ENCODE measurements around the gene KMT2A. TPM values are rescaled to one million over a fixed set of nuclear protein-coding genes. Genes with fewer than 3 reads are reported as not detected.

KMT2A gene
- total RNA-seq, 1 experiment from 2014 or later = 50.4 TPM

DNA sequence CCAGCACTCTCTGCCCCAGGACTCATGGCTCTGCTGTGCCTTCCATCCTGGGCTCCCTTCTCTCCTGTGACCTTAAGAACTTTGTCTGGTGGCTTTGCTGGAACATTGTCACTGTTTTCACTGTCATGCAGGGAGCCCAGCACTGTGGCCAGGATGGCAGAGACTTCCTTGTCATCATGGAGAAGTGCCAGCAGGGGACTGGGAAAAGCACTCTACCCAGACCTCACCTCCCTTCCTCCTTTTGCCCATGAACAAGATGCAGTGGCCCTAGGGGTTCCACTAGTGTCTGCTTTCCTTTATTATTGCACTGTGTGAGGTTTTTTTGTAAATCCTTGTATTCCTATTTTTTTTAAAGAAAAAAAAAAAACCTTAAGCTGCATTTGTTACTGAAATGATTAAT, 88.1 kb downstream of the KMT2A start:
- TF ChIP-seq TCF7L2 (IDR thresholded peaks at IDR 0.05; ENCODE audit: borderline replicate concordance, extremely low read depth, insufficient read depth, insufficient read length) = no peak
- Histone ChIP-seq H3K4me3 (replicated peaks in 1 of 2; ENCODE audit: low read depth in 1 of 2, low read length in 2 of 2) (no peak overlapping the region), H3K9me2 (ENCODE audit: insufficient read depth) (no peaks in the 10 kb centered on the region), H4K20me1 (ENCODE audit: insufficient read depth) (no peaks in the 10 kb centered on the region), H3K79me2 (ENCODE audit: insufficient read depth, low read length) (no peaks in the 10 kb centered on the region), H3K9ac (ENCODE audit: low read length) (no peak overlapping the region), H3K27ac (ENCODE audit: low read depth, low read length) (no peak overlapping the region), H3K27me3 (ENCODE audit: insufficient read depth, low read length) (no peaks in the 10 kb centered on the region), H3K4me2 (ENCODE audit: low read length) (no peak overlapping the region), H3K36me3 (ENCODE audit: control insufficient read depth in 1 of 2, insufficient read depth in 2 of 2, low read length in 2 of 2) (peaks cover 13 to 31% of the 10 kb centered on the region in 2 experiments; a peak in 3 of 4 replicates), H3K9me3 (ENCODE audit: control insufficient read depth in 1 of 2, insufficient read depth in 1 of 2, low read depth in 1 of 2, low read length in 2 of 2) (no peaks in the 10 kb centered on the region), H3K4me1 (ENCODE audit: control insufficient read depth in 1 of 2, insufficient read depth in 2 of 2, low read length in 2 of 2) (peaks cover under 1 to 2% of the 10 kb centered on the region in 2 experiments; a peak in 3 of 4 replicates), H2AFZ (ENCODE audit: low read depth, low read length, poor library complexity, severe bottlenecking) (no peak overlapping the region)
- CTCF ChIA-PET = no interaction called here
- RAD21 ChIA-PET (ENCODE audit: low non-redundant PET in 1 of 2, low total read pairs in 2 of 2, uncharacterized antibody in 2 of 2, unreplicated experiment in 2 of 2) = interaction anchor here in 1 of 2 experiments (0.6 kb wide), 1 partner anchor 240 kb away, joined by 4 read pairs; no protein-coding TSS in a partner anchor
- DNase-seq (ENCODE audit: low read depth, low spot score) (no peak), ATAC-seq (no peak)
- BruUV-seq (replicated peaks) = no TSS peak
- intact Hi-C loops (cut with micrococcal nuclease) = no loop called here
- POLR2A ChIA-PET = no interaction called here

- intact Hi-C loops (cut with micrococcal nuclease) = no loop called here
- ChIA-PET CTCF (no interaction called here), RAD21 (ENCODE audit: low non-redundant PET in 1 of 2, low total read pairs in 2 of 2, uncharacterized antibody in 2 of 2, unreplicated experiment in 2 of 2) (interaction anchor here in 1 of 2 experiments (0.6 kb wide), 1 partner anchor 241 kb away, joined by 4 read pairs; no protein-coding TSS in a partner anchor), POLR2A (no interaction called here)
- Histone ChIP-seq H4K20me1 (ENCODE audit: insufficient read depth) (no peaks in the 10 kb centered on the region), H3K79me2 (ENCODE audit: insufficient read depth, low read length) (no peaks in the 10 kb centered on the region), H2AFZ (ENCODE audit: low read depth, low read length, poor library complexity, severe bottlenecking) (no peak overlapping the region), H3K4me2 (ENCODE audit: low read length) (no peak overlapping the region), H3K4me3 (replicated peaks in 1 of 2; ENCODE audit: low read depth in 1 of 2, low read length in 2 of 2) (no peak overlapping the region), H3K9ac (ENCODE audit: low read length) (no peak overlapping the region), H3K9me3 (ENCODE audit: control insufficient read depth in 1 of 2, insufficient read depth in 1 of 2, low read depth in 1 of 2, low read length in 2 of 2) (no peaks in the 10 kb centered on the region), H3K4me1 (ENCODE audit: control insufficient read depth in 1 of 2, insufficient read depth in 2 of 2, low read length in 2 of 2) (peaks cover 6 to 7% of the 10 kb centered on the region in 2 experiments), H3K36me3 (ENCODE audit: control insufficient read depth in 1 of 2, insufficient read depth in 2 of 2, low read length in 2 of 2) (peaks cover 8 to 26% of the 10 kb centered on the region in 2 experiments; a peak in 3 of 4 replicates), H3K9me2 (ENCODE audit: insufficient read depth) (no peaks in the 10 kb centered on the region), H3K27ac (ENCODE audit: low read depth, low read length) (no peak overlapping the region), H3K27me3 (ENCODE audit: insufficient read depth, low read length) (no peaks in the 10 kb centered on the region)
- BruUV-seq (replicated peaks) = no TSS peak
- ATAC-seq = no peak
- no peak for DNase-seq (ENCODE audit: low read depth, low spot score)
- TF ChIP-seq POLR2AphosphoS5 (IDR thresholded peaks at IDR 0.05; ENCODE audit: low read depth, low read length) (no peak), TCF7L2 (IDR thresholded peaks at IDR 0.05; ENCODE audit: borderline replicate concordance, extremely low read depth, insufficient read depth, insufficient read length) (no peak), ZNF274 (IDR thresholded peaks at IDR 0.05; ENCODE audit: low read depth, low read length) (no peak), YY1 (IDR thresholded peaks at IDR 0.05; ENCODE audit: extremely low read depth, insufficient replicate concordance, low read depth, low read length) (no peak), RAD21 (IDR thresholded peaks at IDR 0.05; ENCODE audit: low read depth) (no peak), ZFX (IDR thresholded peaks at IDR 0.05) (no peak), EZH2 (IDR thresholded peaks at IDR 0.05) (no peak)
- TF ChIP-seq, protein P1, sequence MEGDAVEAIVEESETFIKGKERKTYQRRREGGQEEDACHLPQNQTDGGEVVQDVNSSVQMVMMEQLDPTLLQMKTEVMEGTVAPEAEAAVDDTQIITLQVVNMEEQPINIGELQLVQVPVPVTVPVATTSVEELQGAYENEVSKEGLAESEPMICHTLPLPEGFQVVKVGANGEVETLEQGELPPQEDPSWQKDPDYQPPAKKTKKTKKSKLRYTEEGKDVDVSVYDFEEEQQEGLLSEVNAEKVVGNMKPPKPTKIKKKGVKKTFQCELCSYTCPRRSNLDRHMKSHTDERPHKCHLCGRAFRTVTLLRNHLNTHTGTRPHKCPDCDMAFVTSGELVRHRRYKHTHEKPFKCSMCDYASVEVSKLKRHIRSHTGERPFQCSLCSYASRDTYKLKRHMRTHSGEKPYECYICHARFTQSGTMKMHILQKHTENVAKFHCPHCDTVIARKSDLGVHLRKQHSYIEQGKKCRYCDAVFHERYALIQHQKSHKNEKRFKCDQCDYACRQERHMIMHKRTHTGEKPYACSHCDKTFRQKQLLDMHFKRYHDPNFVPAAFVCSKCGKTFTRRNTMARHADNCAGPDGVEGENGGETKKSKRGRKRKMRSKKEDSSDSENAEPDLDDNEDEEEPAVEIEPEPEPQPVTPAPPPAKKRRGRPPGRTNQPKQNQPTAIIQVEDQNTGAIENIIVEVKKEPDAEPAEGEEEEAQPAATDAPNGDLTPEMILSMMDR (IDR thresholded peaks at IDR 0.05 in 2 of 3, conservative IDR thresholded peaks at IDR 0.05 in 1 of 3; ENCODE audit: borderline replicate concordance in 1 of 3, insufficient read depth in 1 of 3, low read depth in 2 of 3, low read length in 2 of 3) = no peak
These were observed 88.6 kb downstream of the KMT2A start for GRCh38 chr11:118524757-118525470.
